Stomach (tissue), 4 donors: ENCODE data around the gene NOP10.

Experiments used
- EP300 ChIP-seq: sonication (generic); formaldehyde crosslinking; IDR thresholded peaks from one replicate; pipeline ENCODE4 v1.6.1; 2017; ENCODE audit warnings: antibody characterized with exemption
- POLR2A ChIP-seq, 4 donors: fragments of 450-650 bp; IDR thresholded peaks; one replicate each; pipeline ENCODE4 v1.6.1; 2016; ENCODE audit warnings: antibody characterized with exemption in 4 of 4, control low read depth in 2 of 4, mild to moderate bottlenecking in 1 of 4, moderate library complexity in 1 of 4
- POLR2AphosphoS5 ChIP-seq, 3 donors: sonication (generic); formaldehyde crosslinking; IDR thresholded peaks; one replicate each; pipeline ENCODE4 v1.6.1; 2016; ENCODE audit warnings: antibody characterized with exemption in 3 of 3
- TF ChIP-seq, protein P1 (sequence below), 7 experiments: fragments of 450-650 bp in 4 of 7; fragments of 200-600 bp in 3 of 7; sonication (generic) in 3 of 7; IDR thresholded peaks; one replicate each; pipeline ENCODE4 v1.5.1; 2016 to 2019; ENCODE audit warnings: antibody characterized with exemption in 7 of 7, control low read depth in 2 of 7, mild to moderate bottlenecking in 1 of 7

DNA sequence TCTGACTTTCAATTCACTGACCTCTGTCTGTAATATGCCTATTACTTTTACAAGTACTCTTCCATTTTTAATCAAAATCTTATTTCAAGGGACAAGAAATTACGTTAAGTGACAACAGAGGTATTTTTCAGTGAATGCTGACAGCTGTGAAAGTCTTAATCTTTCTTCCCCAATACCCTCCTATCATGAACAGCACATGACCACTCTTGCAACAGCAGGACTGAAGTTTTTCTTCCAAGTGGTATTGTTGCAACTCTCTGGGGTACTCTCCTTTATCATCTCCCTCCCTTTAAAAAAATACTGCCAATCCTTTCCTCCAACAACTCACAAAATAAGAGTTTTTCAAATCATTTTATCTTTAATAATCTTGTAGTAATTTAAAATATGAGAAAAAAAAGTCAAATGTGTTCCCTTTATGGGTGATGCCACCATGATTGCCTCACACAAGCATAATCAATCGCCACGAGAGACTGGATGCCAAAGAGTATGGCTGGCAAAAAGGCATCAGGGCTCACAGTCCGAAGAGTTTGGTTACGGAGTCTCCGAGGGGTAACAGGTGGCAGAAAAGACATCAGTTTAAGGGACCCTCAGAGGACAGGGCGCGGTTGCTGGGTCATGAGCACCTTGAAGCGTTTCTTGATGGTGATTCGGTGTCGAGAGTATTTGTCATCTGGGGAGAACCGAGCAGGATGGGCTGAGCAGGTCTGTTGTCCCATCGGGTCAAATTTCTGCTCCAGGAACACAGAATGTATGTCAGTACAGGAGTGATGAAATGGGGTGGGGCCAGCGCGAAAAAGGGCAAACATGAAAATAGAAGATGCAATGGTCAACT, 1.3 kb downstream of the NOP10 start:
- no peak for TF ChIP-seq EP300
- no peak for TF ChIP-seq POLR2AphosphoS5 (IDR thresholded peaks at IDR 0.05)
- no peak for TF ChIP-seq POLR2A (IDR thresholded peaks at IDR 0.05)
- TF ChIP-seq, protein P1, sequence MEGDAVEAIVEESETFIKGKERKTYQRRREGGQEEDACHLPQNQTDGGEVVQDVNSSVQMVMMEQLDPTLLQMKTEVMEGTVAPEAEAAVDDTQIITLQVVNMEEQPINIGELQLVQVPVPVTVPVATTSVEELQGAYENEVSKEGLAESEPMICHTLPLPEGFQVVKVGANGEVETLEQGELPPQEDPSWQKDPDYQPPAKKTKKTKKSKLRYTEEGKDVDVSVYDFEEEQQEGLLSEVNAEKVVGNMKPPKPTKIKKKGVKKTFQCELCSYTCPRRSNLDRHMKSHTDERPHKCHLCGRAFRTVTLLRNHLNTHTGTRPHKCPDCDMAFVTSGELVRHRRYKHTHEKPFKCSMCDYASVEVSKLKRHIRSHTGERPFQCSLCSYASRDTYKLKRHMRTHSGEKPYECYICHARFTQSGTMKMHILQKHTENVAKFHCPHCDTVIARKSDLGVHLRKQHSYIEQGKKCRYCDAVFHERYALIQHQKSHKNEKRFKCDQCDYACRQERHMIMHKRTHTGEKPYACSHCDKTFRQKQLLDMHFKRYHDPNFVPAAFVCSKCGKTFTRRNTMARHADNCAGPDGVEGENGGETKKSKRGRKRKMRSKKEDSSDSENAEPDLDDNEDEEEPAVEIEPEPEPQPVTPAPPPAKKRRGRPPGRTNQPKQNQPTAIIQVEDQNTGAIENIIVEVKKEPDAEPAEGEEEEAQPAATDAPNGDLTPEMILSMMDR (IDR thresholded peaks at IDR 0.05) = no peak
